ENCODE data around the gene RNASE4.

Gene RNASE4

DNA sequence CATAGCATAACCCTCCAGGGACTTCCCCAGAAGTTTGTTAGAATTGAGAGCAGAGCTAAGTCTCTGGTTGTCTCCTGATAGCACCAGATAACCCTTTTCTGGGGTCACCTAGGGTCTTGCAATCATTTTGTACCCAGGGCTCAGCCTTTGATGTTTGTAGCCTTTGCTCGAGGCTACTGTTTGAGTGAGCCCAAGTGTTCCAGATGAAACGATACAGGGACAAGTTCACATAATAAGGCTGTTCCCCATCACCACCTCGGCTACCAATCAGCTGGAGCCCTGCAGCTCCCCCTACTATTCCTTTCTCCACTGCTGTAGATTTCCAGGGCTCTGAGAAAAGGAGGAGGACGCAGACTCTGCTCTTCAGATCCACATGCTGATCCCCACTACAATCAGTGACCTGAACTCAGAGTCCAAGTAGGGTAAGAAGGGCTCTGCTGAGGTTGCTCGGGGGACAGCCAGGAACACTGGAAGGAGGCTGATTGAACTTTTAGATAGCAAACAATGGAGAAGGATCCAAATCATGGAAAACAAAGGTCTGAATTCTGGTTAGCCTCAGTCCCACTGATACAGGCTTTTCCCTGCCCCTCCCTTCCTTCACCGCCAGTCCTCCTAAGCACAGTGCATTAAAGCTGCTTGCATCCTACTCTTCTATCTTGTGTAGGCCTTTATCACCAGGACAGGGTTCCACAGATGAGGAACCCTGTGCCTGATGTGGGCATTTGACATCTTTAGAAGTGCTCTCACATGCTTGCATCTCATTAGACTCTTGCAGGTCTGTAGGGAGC, 61.4 kb downstream of the RNASE4 start, which contains the start of gene EDDM3A:
TSS of gene EDDM3A (plus strand) at position 317 of the 788 bp plus-strand sequence. CDS start 1,694 bp downstream, outside the sequence.
- no peak for DNase-seq

GRCh38 chr14:20746566-20746965, 62.2 kb downstream of the RNASE4 start:
- DNase-seq, result no peak

DNA sequence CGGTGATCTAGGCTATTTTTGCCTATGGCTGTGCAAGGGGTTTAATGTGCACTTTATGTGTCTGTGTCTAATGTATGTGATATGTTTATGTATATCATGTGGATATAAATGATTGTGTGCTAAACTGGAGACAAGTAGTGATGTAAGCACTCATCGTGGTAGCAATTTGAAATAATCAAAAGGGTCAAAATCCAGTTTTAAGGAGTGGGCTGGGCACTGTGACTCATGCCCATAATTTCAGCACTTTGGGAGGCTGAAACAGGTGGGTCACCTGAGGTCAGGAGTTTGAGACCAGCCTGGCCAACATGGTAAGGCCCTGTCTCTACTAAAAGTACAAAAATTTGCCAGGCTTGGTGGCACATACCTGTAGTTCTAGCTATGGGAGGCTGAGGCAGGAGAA, 64.1 kb downstream of the RNASE4 start:
- no peak for DNase-seq

- DNase-seq, result no peak
These were observed 65.8 kb downstream of the RNASE4 start for GRCh38 chr14:20750194-20750593.

All from central memory CD4-positive, alpha-beta T cell (primary cell).